Central memory CD8-positive, alpha-beta T cell (primary cell): ENCODE results near the gene ITLN1.
"Not testable (repeated sequence)": the region's sequence is repeated elsewhere in the genome, so short reads cannot be mapped to it uniquely, and the experiment has no call there.

Source experiments
- ATAC-seq: fragments of 150-1000 bp; cut with Tn5 transposase; replicated peaks from 2 replicates; pipeline ENCODE4 v1.10.0; 2022; ENCODE audit warnings: mild to moderate bottlenecking, moderate FRiP score, moderate number of reproducible peaks; ENCODE audit not compliant: poor library complexity, severe bottlenecking; ENCODE audit errors: extremely low read depth
- DNase-seq, 2 donors: peaks; one replicate each; pipeline ENCODE4 v3.0.0; 2021; ENCODE audit warnings: low spot score in 2 of 2
- H3K27ac Mint-ChIP-seq: one replicate; pipeline ENCODE4 v1.8.0; 2022; ENCODE audit warnings: low read depth, mild to moderate bottlenecking, moderate library complexity, mixed read lengths
- H3K27me3 Mint-ChIP-seq: one replicate; pipeline ENCODE4 v1.8.0; 2022; ENCODE audit warnings: mixed read lengths
- H3K36me3 Mint-ChIP-seq: one replicate; pipeline ENCODE4 v1.8.0; 2022; ENCODE audit warnings: mild to moderate bottlenecking, moderate library complexity, mixed read lengths; ENCODE audit not compliant: insufficient read depth
- H3K4me1 Mint-ChIP-seq: one replicate; pipeline ENCODE4 v1.8.0; 2022; ENCODE audit warnings: mixed read lengths
- H3K4me3 Mint-ChIP-seq: one replicate; pipeline ENCODE4 v1.8.0; 2022; ENCODE audit warnings: mild to moderate bottlenecking, moderate library complexity, mixed read lengths
- H3K9me3 Mint-ChIP-seq: one replicate; pipeline ENCODE4 v1.8.0; 2022; ENCODE audit warnings: mixed read lengths

ITLN1 gene

DNA sequence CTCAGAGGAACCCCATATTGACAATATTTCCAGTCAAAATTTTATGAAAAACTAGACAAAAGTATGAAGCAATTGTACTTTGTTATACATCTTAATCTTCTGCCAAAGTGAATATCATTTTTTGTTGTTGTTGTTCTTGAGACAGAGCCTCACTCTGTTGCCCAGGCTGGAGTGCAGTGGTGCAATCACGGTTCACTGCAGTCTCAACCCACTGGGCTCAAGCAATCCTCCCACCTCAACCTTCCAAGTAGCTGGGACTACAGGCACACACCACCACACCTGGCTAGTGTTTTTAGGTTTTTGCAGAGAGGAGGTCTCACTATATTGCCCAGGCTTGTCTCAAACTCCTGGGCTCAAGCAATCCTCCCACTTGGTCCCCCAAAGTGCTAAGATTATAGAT, 17.3 kb upstream of the ITLN1 start:
- ATAC-seq, H3K4me3 Mint-ChIP-seq, H3K27ac Mint-ChIP-seq, DNase-seq, H3K4me1 Mint-ChIP-seq, H3K9me3 Mint-ChIP-seq, H3K27me3 Mint-ChIP-seq, H3K36me3 Mint-ChIP-seq: not testable (repeated sequence)

DNA sequence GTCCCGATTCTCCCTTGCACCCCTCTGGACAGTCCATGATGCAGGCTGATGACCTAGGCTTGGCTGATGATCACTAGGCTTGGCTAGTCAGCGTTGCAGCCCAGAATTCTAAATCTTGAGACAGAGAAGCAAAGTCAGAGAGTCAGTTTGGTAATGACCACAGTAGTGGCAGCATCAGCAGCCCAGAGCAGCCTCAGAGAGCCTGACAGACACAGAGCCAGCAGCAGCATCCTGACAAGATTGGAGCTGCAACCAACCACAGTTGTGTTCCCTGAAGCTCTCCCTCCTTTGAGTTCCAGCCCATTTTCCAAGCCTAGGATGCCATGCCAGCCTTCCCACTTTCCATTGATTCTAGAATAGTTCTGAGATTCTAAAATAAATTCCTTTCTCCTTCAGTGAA, 16.8 kb upstream of the ITLN1 start:
- no peak overlapping the region for H3K4me3 Mint-ChIP-seq
- peaks cover 2% of the 10 kb centered on the region for H3K36me3 Mint-ChIP-seq
- ATAC-seq: no peak
- H3K27me3 Mint-ChIP-seq: no peaks in the 10 kb centered on the region
- no peak overlapping the region for H3K27ac Mint-ChIP-seq
- H3K4me1 Mint-ChIP-seq: no peaks in the 10 kb centered on the region
- no peak for DNase-seq
- H3K9me3 Mint-ChIP-seq: no peaks in the 10 kb centered on the region

DNA sequence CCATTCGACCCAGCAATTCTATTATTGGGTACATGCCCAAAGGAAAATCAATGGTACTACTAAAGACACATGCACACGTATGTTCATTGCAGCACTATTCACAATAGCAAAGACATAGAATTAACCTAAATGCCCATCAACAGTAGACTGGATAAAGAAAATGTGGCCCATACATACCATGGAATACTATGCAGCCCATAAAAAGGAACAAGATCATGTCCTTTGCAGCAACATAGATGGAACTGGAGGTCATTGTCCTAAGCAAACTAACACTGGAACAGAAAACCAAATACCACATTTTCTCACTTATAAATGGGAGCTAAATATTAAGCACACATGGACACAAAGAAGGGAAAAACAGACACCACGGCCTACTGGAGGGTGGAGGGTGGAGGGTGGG, 15.7 kb upstream of the ITLN1 start:
- not testable (repeated sequence) for H3K4me3 Mint-ChIP-seq, H3K36me3 Mint-ChIP-seq, ATAC-seq, DNase-seq, H3K4me1 Mint-ChIP-seq, H3K27ac Mint-ChIP-seq, H3K9me3 Mint-ChIP-seq, H3K27me3 Mint-ChIP-seq

DNA sequence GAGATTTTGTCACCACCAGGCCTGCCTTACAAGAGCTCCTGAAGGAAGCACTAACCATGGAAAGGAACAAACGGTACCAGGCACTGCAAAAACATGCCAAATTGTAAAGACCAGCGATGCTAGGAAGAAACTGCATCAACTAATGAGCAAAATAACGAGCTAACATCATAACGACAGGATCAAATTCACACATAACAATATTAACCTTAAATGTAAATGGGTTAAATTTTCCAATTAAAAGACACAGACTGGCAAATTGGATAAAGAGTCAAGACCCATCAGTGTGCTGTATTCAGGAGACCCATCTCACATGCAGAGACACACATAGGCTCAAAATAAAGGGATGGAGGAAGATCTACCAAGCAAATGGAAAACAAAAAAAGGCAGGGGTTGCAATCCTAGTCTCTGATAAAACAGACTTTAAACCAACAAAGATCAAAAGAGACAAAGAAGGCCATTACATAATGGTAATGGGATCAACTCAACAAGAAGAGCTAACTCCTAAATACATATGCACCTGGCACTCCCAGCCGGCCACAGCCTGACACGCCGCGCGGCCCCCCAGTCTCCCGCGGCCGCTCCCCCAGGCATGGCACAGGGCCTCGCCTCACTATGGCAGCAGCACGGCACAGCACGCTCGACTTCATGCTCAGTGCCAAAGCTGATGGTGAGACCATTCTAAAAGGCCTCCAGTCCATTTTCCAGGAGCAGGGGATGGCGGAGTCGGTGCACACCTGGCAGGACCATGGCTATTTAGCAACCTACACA, 9.6 kb upstream of the ITLN1 start:
- not testable (repeated sequence) for H3K27ac Mint-ChIP-seq, H3K4me3 Mint-ChIP-seq, H3K4me1 Mint-ChIP-seq, H3K36me3 Mint-ChIP-seq, ATAC-seq, DNase-seq
- Mint-ChIP-seq H3K9me3 (peaks cover 12% of the 10 kb centered on the region), H3K27me3 (peaks cover 38% of the 10 kb centered on the region)

DNA sequence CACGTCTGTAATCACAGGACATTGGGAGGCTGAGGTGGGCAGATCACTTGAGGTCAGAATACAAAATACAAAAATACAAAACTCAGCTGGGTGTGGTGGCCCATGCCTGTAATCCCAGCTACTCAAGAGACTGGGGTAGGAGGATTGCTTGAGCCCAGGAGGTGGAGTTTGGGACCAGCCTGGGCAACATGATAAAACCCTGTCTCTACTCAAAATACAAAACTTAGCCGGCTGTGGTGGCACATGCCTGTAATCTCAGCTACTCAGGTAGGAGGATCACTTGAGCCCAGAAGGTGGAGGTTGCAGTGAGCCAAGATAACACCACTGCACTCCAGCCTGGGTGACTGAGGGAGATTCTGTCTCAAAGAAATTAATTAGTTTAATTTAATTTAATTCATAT, 6.5 kb upstream of the ITLN1 start:
- peaks cover 12% of the 10 kb centered on the region for H3K9me3 Mint-ChIP-seq
- H3K27ac Mint-ChIP-seq: no peak overlapping the region
- ATAC-seq: no peak

DNA sequence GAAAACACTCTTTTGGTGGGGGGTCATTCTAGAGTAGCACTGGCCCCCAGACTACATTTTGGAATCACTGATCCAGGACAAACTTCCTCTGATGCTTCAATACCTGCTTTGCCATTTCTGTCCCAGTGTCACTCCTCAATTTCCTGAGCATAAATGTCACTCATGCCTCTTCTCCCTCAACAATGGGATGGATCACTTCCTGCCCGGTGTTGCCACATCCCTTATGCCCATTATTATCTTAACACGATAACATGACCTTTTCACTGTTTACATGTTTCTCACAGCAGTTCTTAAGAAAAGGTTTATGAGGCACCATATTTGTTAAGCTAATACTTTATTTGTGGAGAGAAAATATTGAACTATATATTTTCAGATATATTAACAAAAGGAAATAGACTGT, 3.9 kb upstream of the ITLN1 start:
- H3K36me3 Mint-ChIP-seq: no peaks in the 10 kb centered on the region
- peaks cover 6% of the 10 kb centered on the region for H3K9me3 Mint-ChIP-seq
- H3K4me1 Mint-ChIP-seq: no peaks in the 10 kb centered on the region
- H3K4me3 Mint-ChIP-seq: no peak overlapping the region
- peaks cover 18% of the 10 kb centered on the region for H3K27me3 Mint-ChIP-seq
- H3K27ac Mint-ChIP-seq: no peak overlapping the region
- ATAC-seq: no peak
- DNase-seq: no peak

More for the DNA sequence above, 6.5 kb upstream of the ITLN1 start:
- no peaks in the 10 kb centered on the region for H3K36me3 Mint-ChIP-seq
- DNase-seq: no peak
- H3K4me3 Mint-ChIP-seq: no peak overlapping the region
- H3K4me1 Mint-ChIP-seq: no peaks in the 10 kb centered on the region
- H3K27me3 Mint-ChIP-seq: peaks cover 38% of the 10 kb centered on the region

DNA sequence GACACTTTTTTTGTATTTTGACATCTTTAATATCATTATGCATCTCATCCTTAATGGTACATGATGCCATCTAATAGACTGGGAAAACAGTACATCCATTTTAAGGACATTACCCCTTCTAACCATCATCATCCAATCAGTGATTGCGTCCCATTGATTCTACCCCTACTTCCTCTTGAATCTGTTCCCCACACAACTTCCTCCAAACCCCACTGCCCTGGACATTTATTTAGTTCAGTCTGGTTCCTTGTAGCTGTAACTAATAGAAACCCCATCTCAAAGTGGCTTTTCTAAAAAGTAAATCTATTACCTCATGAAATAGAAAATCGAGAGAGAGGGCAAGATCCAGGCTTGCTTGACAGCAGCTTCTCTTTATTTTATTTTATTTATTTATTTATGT, 2.1 kb upstream of the ITLN1 start:
- no peak overlapping the region for H3K4me3 Mint-ChIP-seq
- peaks cover 10% of the 10 kb centered on the region for H3K27me3 Mint-ChIP-seq
- no peak overlapping the region for H3K27ac Mint-ChIP-seq
- no peaks in the 10 kb centered on the region for H3K36me3 Mint-ChIP-seq
- no peaks in the 10 kb centered on the region for H3K4me1 Mint-ChIP-seq
- ATAC-seq: no peak
- no peaks in the 10 kb centered on the region for H3K9me3 Mint-ChIP-seq
- DNase-seq: no peak

DNA sequence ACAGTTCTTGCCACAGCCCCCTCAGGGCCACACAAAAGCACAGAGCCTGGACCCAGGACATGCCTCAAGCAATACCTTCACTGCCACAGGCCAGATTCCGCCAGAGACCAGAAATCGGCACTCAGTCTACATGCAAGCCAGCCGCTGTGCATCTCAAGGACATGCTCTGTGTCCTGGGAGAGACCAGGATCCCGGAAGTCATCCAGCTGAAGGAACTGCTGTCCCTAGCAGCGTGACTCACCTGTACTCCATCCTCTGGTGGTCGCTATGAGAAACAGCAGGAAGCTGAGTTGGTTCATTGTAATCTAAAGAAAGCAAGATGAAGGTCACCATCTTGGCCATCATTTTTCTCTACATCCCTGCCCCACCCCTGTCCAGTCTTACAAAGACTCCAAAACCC, 401 bp downstream of the ITLN1 start:
- ATAC-seq: no peak
- H3K36me3 Mint-ChIP-seq: no peaks in the 10 kb centered on the region
- no peaks in the 10 kb centered on the region for H3K27me3 Mint-ChIP-seq
- H3K27ac Mint-ChIP-seq: no peak overlapping the region
- DNase-seq: no peak
- no peaks in the 10 kb centered on the region for H3K4me1 Mint-ChIP-seq
- no peak overlapping the region for H3K4me3 Mint-ChIP-seq
- H3K9me3 Mint-ChIP-seq: no peaks in the 10 kb centered on the region

DNA sequence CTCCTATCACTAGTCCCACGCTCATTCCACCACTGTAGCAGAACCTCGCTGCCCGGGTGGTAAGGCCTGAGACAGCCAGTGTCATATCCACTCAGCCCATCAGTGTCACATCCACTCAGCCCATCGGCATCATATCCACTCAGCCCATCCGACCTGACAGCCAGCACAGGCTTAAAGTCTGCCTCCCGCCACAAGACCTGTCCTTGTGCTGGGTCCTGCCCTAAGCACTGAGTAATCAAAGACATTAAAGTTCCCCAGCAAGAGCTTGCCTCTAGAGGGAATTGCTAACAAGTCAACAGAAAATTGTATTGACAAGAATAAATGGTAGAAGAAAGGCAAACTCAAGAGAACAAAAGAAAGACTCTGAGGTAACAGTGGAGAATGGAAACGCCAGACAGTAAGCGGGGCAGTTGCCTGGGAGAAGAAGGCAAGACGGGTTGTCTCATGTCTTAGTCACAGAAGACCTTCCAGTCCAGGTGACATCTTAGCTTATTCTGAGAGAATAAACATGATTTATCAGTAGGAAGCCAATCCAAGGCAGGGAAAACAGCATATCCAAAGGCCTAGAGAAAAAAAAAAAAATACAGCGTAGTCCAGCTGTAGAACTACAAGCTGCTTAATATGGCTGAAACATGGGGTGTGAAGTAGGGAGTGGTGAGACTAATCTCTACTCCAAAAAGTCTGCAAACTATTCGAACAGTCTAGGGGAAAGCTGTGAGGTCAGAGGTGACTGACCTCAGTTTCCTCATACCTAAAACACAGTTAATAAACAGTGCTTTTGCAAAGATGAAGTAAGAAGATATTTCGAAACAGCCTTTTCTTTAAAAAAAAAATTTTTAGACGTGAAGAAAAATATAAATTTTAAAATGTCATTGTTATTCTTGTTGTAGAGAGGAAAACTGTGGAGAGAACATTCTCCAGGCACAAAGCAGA, 1.1 kb downstream of the ITLN1 start:
- Mint-ChIP-seq H3K27me3 (no peaks in the 10 kb centered on the region), H3K4me3 (no peak overlapping the region), H3K27ac (no peak overlapping the region), H3K36me3 (peaks cover 2% of the 10 kb centered on the region), H3K9me3 (no peaks in the 10 kb centered on the region), H3K4me1 (peaks cover 5% of the 10 kb centered on the region)
- ATAC-seq (no peak), DNase-seq (no peak)

DNA sequence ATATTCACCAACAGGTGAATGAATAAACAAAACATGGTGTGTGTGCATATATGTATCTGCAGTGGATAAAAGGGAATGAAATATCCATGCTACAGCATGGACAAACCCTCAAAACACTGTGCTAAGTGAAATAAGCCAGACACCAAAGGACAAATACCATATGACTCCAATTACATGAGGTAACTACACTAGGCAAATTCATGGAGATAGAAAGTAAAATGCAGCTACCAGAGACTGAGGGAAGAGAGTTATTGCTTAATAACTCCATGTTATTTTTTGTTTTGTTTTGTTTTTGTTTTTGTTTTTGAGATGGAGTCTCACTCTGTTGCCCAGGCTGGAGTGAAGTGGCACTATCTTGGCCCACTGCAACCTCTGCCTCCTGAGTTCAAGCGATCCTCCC, 2.4 kb downstream of the ITLN1 start:
- Mint-ChIP-seq H3K27ac (no peak overlapping the region), H3K4me3 (no peak overlapping the region), H3K36me3 (peaks cover 2% of the 10 kb centered on the region), H3K9me3 (no peaks in the 10 kb centered on the region), H3K27me3 (no peaks in the 10 kb centered on the region), H3K4me1 (peaks cover 6% of the 10 kb centered on the region)
- DNase-seq (no peak), ATAC-seq (no peak)

DNA sequence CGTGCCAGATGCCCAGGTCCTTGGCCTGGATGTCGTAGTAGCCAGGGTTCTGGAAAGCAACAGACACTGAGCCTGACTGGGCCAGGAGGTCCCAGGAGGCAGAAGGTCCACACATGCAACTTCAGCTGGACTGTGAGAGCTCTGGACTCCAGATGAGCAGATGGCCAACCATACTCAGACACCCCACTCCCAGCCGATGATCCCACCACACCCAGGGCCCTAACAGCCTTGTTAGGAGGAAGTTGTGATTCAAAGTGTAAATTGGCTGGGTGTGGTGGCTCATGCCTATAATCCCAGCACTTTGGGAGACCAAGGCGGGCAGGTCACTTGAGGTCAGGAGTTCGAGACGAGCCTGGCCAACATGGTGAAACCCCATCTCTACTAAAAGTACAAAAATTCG, 3.7 kb downstream of the ITLN1 start:
- not testable (repeated sequence) for H3K27ac Mint-ChIP-seq, H3K9me3 Mint-ChIP-seq, H3K4me3 Mint-ChIP-seq, H3K27me3 Mint-ChIP-seq, ATAC-seq, H3K36me3 Mint-ChIP-seq, DNase-seq
- H3K4me1 Mint-ChIP-seq: peaks cover 14% of the 10 kb centered on the region

DNA sequence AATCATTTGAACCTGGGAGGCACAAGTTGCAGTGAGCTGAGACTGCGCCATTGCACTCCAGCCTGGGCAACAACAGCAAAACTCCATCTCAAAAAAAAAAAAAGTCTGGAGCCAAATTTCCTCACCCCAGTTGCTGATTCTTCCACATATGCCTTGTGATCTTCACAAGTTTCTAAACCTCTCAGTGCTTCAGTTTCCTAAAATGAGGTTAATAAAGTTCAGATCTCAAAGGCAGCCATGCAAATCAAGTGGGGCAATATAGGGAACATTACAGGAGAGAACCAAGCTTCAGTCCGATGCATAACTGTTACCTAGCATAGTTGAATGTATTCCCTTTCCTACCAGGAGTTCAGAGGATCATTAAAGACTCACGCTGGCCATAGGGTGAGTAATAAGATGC, 4.8 kb downstream of the ITLN1 start:
- H3K9me3 Mint-ChIP-seq: no peaks in the 10 kb centered on the region
- peaks cover 2% of the 10 kb centered on the region for H3K36me3 Mint-ChIP-seq
- H3K4me3 Mint-ChIP-seq: no peak overlapping the region
- no peaks in the 10 kb centered on the region for H3K27me3 Mint-ChIP-seq
- no peak for ATAC-seq
- DNase-seq: no peak
- H3K27ac Mint-ChIP-seq: no peak overlapping the region
- peaks cover 14% of the 10 kb centered on the region for H3K4me1 Mint-ChIP-seq

DNA sequence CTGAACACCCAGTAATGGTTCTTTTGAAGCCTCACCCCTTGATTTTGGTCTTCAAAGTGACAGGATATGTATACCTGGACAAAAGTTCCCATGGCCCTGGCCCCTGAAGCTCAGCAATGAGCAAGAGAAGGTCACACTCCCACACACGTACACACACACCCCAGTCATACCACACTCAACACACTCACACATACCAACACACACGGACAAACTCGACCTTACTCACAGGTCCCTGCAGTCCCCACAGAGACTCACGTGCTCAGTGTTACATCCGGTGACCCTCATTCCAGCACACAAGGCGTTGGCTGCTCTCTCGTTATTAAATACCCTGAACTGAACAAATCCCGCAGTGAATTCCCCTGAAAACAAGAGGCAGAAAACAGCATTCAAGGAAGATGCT, 5.9 kb downstream of the ITLN1 start:
- H3K4me3 Mint-ChIP-seq: peak overlapping the region; percentile 8
- peaks cover 19% of the 10 kb centered on the region for H3K4me1 Mint-ChIP-seq
- H3K27me3 Mint-ChIP-seq: no peaks in the 10 kb centered on the region
- DNase-seq: no peak
- no peaks in the 10 kb centered on the region for H3K9me3 Mint-ChIP-seq
- H3K36me3 Mint-ChIP-seq: peaks cover 3% of the 10 kb centered on the region
- ATAC-seq: peak; percentile 76
- peak overlapping the region; percentile 4 for H3K27ac Mint-ChIP-seq
